CD4-positive, alpha-beta T cell (primary cell): ENCODE data around the gene DCDC2. TPM values are rescaled to one million over a fixed set of nuclear protein-coding genes. Genes with fewer than 3 reads are reported as not detected.

ENCODE experiments used
- ATAC-seq: fragments of 200-7000 bp; cut with Tn5 transposase; one replicate; pipeline ENCODE4 v1.10.0; 2022; ENCODE audit warnings: mild to moderate bottlenecking; ENCODE audit not compliant: poor library complexity
- CTCF ChIA-PET: fragments of 350-600 bp; sonication (Branson Sonifier 250); formaldehyde crosslinking; loops from one replicate; lab custom pipeline; 2021; ENCODE audit warnings: antibody characterized with exemption, inconsistent platforms; lab: Charles Lee
- POLR2A ChIA-PET: fragments of 350-600 bp; sonication (Branson Sonifier 250); formaldehyde crosslinking; loops from one replicate; lab custom pipeline; 2021; ENCODE audit warnings: antibody characterized with exemption, inconsistent platforms; lab: Charles Lee
- DNase-seq, 14 experiments: peaks; one replicate each; pipeline ENCODE4 v3.0.0-alpha.2; 2013 to 2020; ENCODE audit warnings: mixed read lengths in 2 of 14
- H3K27ac ChIP-seq, 2 donors: one replicate each; pipeline versions ENCODE4 v1.5.1 to v1.7.0; 2013; ENCODE audit warnings: low read length in 2 of 2, low read depth in 1 of 2, mild to moderate bottlenecking in 1 of 2
- H3K27me3 ChIP-seq, 2 experiments: 1 replicate in 1 of 2; 2 replicates in 1 of 2; pipeline versions ENCODE4 v1.6.1 to v1.7.0; 2013; ENCODE audit warnings: low read length in 2 of 2, control low read depth in 1 of 2, mild to moderate bottlenecking in 1 of 2, moderate library complexity in 1 of 2; ENCODE audit not compliant: insufficient read depth in 2 of 2, control insufficient read depth in 1 of 2
- H3K36me3 ChIP-seq: one replicate; pipeline ENCODE4 v1.6.1; 2013; ENCODE audit warnings: low read length, control low read depth; ENCODE audit not compliant: insufficient read depth
- H3K4me1 ChIP-seq: one replicate; pipeline ENCODE4 v1.6.1; 2013; ENCODE audit warnings: low read length, control low read depth; ENCODE audit not compliant: insufficient read depth
- H3K4me3 ChIP-seq: one replicate; pipeline ENCODE4 v1.5.1; 2013; ENCODE audit warnings: mild to moderate bottlenecking, low read length, moderate library complexity
- H3K9me3 ChIP-seq, 2 experiments: 1 replicate in 1 of 2; 2 replicates in 1 of 2; pipeline versions ENCODE4 v1.6.1 to v1.7.0; 2013; ENCODE audit warnings: low read length in 2 of 2, mild to moderate bottlenecking in 2 of 2, control low read depth in 1 of 2, moderate library complexity in 1 of 2; ENCODE audit not compliant: control insufficient read depth in 1 of 2, insufficient read depth in 1 of 2
- H3K27ac Mint-ChIP-seq: one replicate; pipeline ENCODE4 v1.8.0; 2020; ENCODE audit warnings: mixed read lengths
- H3K27me3 Mint-ChIP-seq: one replicate; pipeline ENCODE4 v1.8.0; 2021; ENCODE audit warnings: mixed read lengths
- H3K36me3 Mint-ChIP-seq: one replicate; pipeline ENCODE4 v1.8.0; 2021; ENCODE audit warnings: low read depth, mixed read lengths
- H3K4me1 Mint-ChIP-seq: one replicate; pipeline ENCODE4 v1.8.0; 2021; ENCODE audit warnings: low read depth, mixed read lengths
- H3K4me3 Mint-ChIP-seq: one replicate; pipeline ENCODE4 v1.8.0; 2020; ENCODE audit warnings: mild to moderate bottlenecking, mixed read lengths
- H3K9me3 Mint-ChIP-seq: one replicate; pipeline ENCODE4 v1.8.0; 2020; ENCODE audit warnings: mixed read lengths
- intact Hi-C, 2 experiments: fragments of 100-400 bp; cut with DNase I in 1 of 2; cut with micrococcal nuclease in 1 of 2; formaldehyde crosslinking; loops; one replicate each; pipeline versions ENCODE4 v1.15.1 to v1.9.0; 2023 to 2025; cut with DNase I, micrococcal nuclease
- total RNA-seq, 174 experiments: library from RNA in 2 of 174; stranded (reverse) in 2 of 174; gene quantifications; one replicate each; pipeline ENCODE4 v1.2.3 and lab custom pipeline; 2021 to 2026
- TF ChIP-seq, protein P1 (sequence below): fragments of 200-600 bp; IDR thresholded peaks from one replicate; pipeline ENCODE4 v1.8.0; 2022; ENCODE audit warnings: antibody characterized with exemption, mild to moderate bottlenecking

The DCDC2 gene
- total RNA-seq, 2 experiments from 2014 or later: 0.05 TPM; not detected in 1

DNA sequence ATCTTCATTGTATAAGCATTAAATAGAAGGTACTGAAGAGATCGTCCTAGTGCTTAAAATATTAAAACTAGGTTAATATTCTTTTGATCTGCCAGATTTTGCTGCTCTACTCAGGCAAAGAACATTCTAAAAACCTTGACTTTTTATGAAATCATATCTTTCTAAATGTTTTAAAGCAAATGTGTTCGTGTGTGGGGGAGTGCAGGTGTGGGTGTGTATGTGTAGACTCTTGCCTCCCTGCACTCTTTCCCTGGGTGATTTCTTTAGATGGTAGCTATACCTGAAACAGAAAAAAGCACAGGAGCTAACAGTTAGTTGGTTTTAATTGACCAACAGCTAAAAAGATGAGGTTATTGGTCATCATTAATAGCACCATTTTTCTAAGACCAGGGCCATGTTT lies 226.1 kb downstream of the DCDC2 start:
- Histone ChIP-seq H3K27ac (no peak overlapping the region), H3K27me3 (peaks cover 0 to 3% of the 10 kb centered on the region in 2 experiments), H3K4me3 (no peak overlapping the region), H3K4me1 (no peaks in the 10 kb centered on the region), H3K9me3 (no peaks in the 10 kb centered on the region), H3K36me3 (no peaks in the 10 kb centered on the region)
- no peak for DNase-seq
- no peak overlapping the region for H3K4me3 Mint-ChIP-seq
- ChIA-PET POLR2A (no interaction called here), CTCF (no interaction called here)
- H3K9me3 Mint-ChIP-seq: peaks cover 2% of the 10 kb centered on the region
- H3K27ac Mint-ChIP-seq: no peak overlapping the region
- intact Hi-C loops: no loop called here
- TF ChIP-seq, protein P1, sequence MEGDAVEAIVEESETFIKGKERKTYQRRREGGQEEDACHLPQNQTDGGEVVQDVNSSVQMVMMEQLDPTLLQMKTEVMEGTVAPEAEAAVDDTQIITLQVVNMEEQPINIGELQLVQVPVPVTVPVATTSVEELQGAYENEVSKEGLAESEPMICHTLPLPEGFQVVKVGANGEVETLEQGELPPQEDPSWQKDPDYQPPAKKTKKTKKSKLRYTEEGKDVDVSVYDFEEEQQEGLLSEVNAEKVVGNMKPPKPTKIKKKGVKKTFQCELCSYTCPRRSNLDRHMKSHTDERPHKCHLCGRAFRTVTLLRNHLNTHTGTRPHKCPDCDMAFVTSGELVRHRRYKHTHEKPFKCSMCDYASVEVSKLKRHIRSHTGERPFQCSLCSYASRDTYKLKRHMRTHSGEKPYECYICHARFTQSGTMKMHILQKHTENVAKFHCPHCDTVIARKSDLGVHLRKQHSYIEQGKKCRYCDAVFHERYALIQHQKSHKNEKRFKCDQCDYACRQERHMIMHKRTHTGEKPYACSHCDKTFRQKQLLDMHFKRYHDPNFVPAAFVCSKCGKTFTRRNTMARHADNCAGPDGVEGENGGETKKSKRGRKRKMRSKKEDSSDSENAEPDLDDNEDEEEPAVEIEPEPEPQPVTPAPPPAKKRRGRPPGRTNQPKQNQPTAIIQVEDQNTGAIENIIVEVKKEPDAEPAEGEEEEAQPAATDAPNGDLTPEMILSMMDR: no peak
- H3K4me1 Mint-ChIP-seq: no peaks in the 10 kb centered on the region
- no peak for ATAC-seq
- H3K27me3 Mint-ChIP-seq: peaks cover 27% of the 10 kb centered on the region
- no peaks in the 10 kb centered on the region for H3K36me3 Mint-ChIP-seq

DNA sequence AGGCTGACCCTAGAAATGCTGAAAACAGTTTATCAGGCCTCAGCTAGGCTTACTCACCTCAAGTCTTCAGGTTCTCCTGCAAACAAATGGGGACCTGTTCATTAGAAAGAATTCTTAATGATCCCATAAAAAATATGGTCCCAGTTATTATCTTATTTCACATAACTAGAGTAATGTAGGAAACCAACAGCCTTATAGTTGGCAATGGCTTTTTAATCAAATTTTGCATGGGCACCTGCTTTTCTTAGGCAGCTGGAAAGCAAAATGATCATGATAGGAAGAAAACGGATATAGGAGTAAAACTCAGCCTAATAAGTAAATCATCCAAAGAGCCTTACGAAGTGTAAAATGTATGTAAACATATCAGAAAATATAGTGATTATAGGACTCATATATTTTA lies 230.5 kb downstream of the DCDC2 start:
- H3K9me3 ChIP-seq: peaks cover 0 to 6% of the 10 kb centered on the region in 2 experiments
- TF ChIP-seq, protein P1: no peak
- DNase-seq (no peak), ATAC-seq (no peak)
- H3K4me3 ChIP-seq: no peak overlapping the region
- ChIA-PET CTCF (no interaction called here), POLR2A (no interaction called here)
- Mint-ChIP-seq H3K36me3 (no peaks in the 10 kb centered on the region), H3K4me1 (no peaks in the 10 kb centered on the region), H3K4me3 (no peak overlapping the region), H3K9me3 (peaks cover 2% of the 10 kb centered on the region), H3K27ac (no peak overlapping the region), H3K27me3 (peaks cover 50% of the 10 kb centered on the region)
- H3K27ac ChIP-seq: no peak overlapping the region
- intact Hi-C loops: no loop called here
- peaks cover 5 to 16% of the 10 kb centered on the region in 2 experiments for H3K27me3 ChIP-seq
- no peaks in the 10 kb centered on the region for H3K36me3 ChIP-seq
- no peaks in the 10 kb centered on the region for H3K4me1 ChIP-seq

DNA sequence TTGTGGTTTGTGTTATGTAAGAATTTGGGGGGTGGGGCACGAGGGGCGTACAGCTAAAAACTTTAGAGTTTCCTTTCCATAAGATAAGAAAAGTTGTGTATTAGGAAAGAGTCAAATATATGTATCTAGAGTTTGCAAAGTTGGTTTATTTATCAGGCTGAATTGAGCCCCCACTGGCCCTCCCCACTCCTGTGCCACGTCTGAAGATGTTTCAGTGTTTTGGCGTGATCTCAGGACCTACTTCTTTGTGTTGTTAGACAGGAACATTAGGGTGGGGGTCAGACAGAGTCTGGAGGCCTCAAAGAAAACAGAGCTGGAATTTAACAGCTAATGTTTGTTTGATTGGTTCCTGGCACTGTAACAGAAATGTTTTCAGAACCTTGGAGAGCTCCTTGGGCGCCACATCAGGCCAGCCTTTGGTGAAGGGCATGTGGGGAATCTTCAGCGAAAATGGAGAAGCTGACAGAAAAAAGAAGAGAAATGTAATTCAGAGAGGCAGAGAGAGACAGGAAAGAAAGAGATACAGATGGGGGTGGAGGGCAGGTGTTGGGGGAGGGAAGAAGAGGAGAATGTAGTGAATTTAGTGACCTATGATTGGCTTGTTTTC lies 231.2 kb downstream of the DCDC2 start:
- H3K27ac Mint-ChIP-seq: no peak overlapping the region
- Histone ChIP-seq H3K27me3 (peaks cover 5 to 20% of the 10 kb centered on the region in 2 experiments), H3K4me3 (no peak overlapping the region), H3K27ac (no peak overlapping the region), H3K9me3 (peaks cover 0 to 10% of the 10 kb centered on the region in 2 experiments), H3K4me1 (no peaks in the 10 kb centered on the region), H3K36me3 (no peaks in the 10 kb centered on the region)
- H3K4me3 Mint-ChIP-seq: no peak overlapping the region
- H3K4me1 Mint-ChIP-seq: no peaks in the 10 kb centered on the region
- CTCF ChIA-PET: no interaction called here
- peaks cover 2% of the 10 kb centered on the region for H3K9me3 Mint-ChIP-seq
- intact Hi-C loops: no loop called here
- DNase-seq: peak in 4 of 14 experiments; percentile 6 to 30 (median 15)
- no peaks in the 10 kb centered on the region for H3K36me3 Mint-ChIP-seq
- TF ChIP-seq, protein P1: no peak
- no peak for ATAC-seq
- POLR2A ChIA-PET: no interaction called here
- H3K27me3 Mint-ChIP-seq: peaks cover 51% of the 10 kb centered on the region
